ENCODE data around the gene NUDT13. TPM values are rescaled to one million over a fixed set of nuclear protein-coding genes. Genes with fewer than 3 reads are reported as not detected.

Gene NUDT13
- total and polyA plus RNA-seq, 2 of the 8 experiments (the other 6 are each of a cell fraction or from before 2014, with no cell fraction given): 1.5 to 1.9 TPM

DNA sequence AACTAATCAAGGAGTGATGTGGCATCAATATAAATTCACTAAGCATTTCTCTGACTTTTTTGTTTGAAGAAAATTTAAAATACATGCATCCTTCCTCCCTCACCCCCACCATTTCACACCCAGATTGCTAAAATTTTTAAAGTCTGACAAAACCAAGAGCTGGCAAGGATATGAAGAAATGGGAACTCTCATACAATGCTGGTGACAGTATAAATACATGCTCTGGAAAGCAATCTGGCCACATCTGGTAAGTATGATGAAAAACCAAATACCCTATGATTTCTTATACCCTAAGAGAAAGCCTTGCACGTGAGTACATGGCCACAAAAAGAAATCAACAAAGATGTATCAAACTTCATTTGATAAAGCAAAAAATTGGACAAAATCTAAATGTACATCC is 44.8 kb upstream of the NUDT13 start (continued):
- TF ChIP-seq KDM4A (IDR thresholded peaks at IDR 0.05; ENCODE audit: low read depth, low read length, severe bottlenecking): no peak
- TF ChIP-seq SP4 (IDR thresholded peaks at IDR 0.05; ENCODE audit: low read length): no peak
- TF ChIP-seq TAF7 (optimal IDR thresholded peaks at IDR 0.05; ENCODE audit: borderline replicate concordance, low read depth, low read length): no peak
- TF ChIP-seq, protein P1, sequence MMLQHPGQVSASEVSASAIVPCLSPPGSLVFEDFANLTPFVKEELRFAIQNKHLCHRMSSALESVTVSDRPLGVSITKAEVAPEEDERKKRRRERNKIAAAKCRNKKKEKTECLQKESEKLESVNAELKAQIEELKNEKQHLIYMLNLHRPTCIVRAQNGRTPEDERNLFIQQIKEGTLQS (IDR thresholded peaks at IDR 0.05; ENCODE audit: insufficient read depth, low read depth, low read length): no peak
- TF ChIP-seq PHF8 (conservative IDR thresholded peaks at IDR 0.05; ENCODE audit: low read depth, low read length): no peak
